Natural killer cell (primary cell): ENCODE measurements around the gene DNAAF8. TPM values are rescaled to one million over a fixed set of nuclear protein-coding genes. Genes with fewer than 3 reads are reported as not detected.

Source experiments
- ATAC-seq, 3 donors: fragments of 150-1000 bp in 2 of 3; fragments of 200-7000 bp in 1 of 3; cut with Tn5 transposase; 1 replicate in 1 of 3; 2 replicates in 2 of 3; pipeline ENCODE4 v1.10.0; 2021; ENCODE audit warnings: mild to moderate bottlenecking in 2 of 3, moderate library complexity in 2 of 3
- DNase-seq, 2 donors: peaks; one replicate each; pipeline versions ENCODE4 v3.0.0 to v3.0.0-alpha.2; 2013 to 2021; ENCODE audit warnings: mixed read lengths in 1 of 2
- H3K27ac ChIP-seq: one replicate; pipeline ENCODE4 v1.5.1; 2013; ENCODE audit warnings: mild to moderate bottlenecking, low read length
- H3K27me3 ChIP-seq: one replicate; pipeline ENCODE4 v1.6.1; 2013; ENCODE audit warnings: low read length; ENCODE audit not compliant: control insufficient read depth, insufficient read depth
- H3K36me3 ChIP-seq: one replicate; pipeline ENCODE4 v1.6.1; 2013; ENCODE audit warnings: low read length; ENCODE audit not compliant: control insufficient read depth, insufficient read depth
- H3K4me1 ChIP-seq: one replicate; pipeline ENCODE4 v1.6.1; 2013; ENCODE audit warnings: low read length; ENCODE audit not compliant: control insufficient read depth, insufficient read depth
- H3K4me3 ChIP-seq: one replicate; pipeline ENCODE4 v1.5.1; 2013; ENCODE audit warnings: low read length
- H3K9me3 ChIP-seq: one replicate; pipeline ENCODE4 v1.6.1; 2013; ENCODE audit warnings: low read length; ENCODE audit not compliant: control insufficient read depth, insufficient read depth
- H3K27ac Mint-ChIP-seq, 2 donors: one replicate each; pipeline ENCODE4 v1.8.0; 2022; ENCODE audit warnings: mild to moderate bottlenecking in 2 of 2, mixed read lengths in 2 of 2, moderate library complexity in 1 of 2
- H3K27me3 Mint-ChIP-seq, 2 donors: one replicate each; pipeline ENCODE4 v1.8.0; 2022; ENCODE audit warnings: low read depth in 2 of 2, mixed read lengths in 2 of 2
- H3K36me3 Mint-ChIP-seq: one replicate; pipeline ENCODE4 v1.8.0; 2022; ENCODE audit warnings: mixed read lengths
- H3K4me1 Mint-ChIP-seq, 2 donors: one replicate each; pipeline ENCODE4 v1.8.0; 2022; ENCODE audit warnings: mixed read lengths in 2 of 2
- H3K4me3 Mint-ChIP-seq: one replicate; pipeline ENCODE4 v1.8.0; 2022; ENCODE audit warnings: mild to moderate bottlenecking, moderate library complexity, mixed read lengths
- H3K9me3 Mint-ChIP-seq, 2 donors: one replicate each; pipeline ENCODE4 v1.8.0; 2022; ENCODE audit warnings: mixed read lengths in 2 of 2
- WGBS: methylation state at CpG from one replicate; pipeline ENCODE4 v1.1.7; 2013; ENCODE audit warnings: missing lambda C conversion rate; ENCODE audit not compliant: insufficient coverage; 5-methylcytosine and 5-hydroxymethylcytosine counted together
- intact Hi-C: fragments of 100-400 bp; cut with micrococcal nuclease; formaldehyde crosslinking; loops from one replicate; pipeline ENCODE4 v1.14.2; 2022
- total RNA-seq, 4 donors: library from RNA; stranded (reverse); fragments of 120-200 nt in 1 of 4; gene quantifications; one replicate each; pipeline versions ENCODE4 v1.2.3 to v1.2.4, GENCODE V29; 2013 to 2022
- TF ChIP-seq, protein P1 (sequence below): fragments of 200-600 bp; IDR thresholded peaks from one replicate; pipeline ENCODE4 v1.8.0; 2022; ENCODE audit warnings: antibody characterized with exemption

The DNAAF8 gene
- total RNA-seq, 3 donors from 2014 or later (not counting 1 experiment from before 2014, with no cell fraction given), result 0.54 TPM; not detected in 2

DNA sequence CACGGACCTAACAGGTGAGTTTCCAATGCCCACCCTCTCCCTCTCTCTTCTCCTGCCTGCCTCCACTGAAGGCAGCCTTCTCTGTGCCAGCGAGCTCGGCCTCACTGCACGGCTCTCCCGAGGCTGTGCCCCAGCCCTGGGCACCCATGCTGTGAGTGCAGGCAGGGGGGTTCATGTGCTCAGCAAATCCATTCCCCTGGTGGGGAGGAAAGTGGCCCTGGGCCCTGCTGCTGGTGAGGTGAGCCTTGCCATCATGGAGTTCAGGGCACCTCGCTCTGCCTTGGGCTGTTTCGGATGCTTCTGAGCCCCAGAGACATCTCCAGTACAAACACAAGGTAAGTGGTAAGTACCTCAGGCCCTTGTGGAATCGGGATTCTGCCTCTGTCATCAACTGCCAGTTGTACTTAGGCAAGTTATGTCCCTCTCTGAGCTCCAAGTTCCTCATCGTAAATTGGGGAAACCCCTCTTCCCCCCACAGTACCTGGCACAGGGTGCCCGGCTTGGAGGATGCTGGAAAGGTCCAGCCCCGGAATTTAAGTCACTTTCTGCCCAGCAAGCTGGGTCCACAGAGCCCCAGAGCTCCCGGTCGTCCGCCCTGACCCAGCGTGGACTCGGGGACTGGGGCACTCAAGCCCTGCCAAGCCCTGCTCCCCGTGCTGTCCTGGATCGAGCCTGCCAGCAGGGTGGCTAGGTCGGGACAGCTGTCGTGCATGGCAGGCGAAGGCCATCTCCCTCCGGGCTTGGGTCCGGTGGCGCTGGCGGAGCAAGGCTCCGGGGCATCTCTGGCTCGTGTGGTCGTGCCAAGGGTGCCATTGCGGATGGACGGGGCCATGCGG lies 41.7 kb upstream of the DNAAF8 start:
- Mint-ChIP-seq H3K9me3 (no peaks in the 10 kb centered on the region), H3K27me3 (no peaks in the 10 kb centered on the region), H3K27ac (peak overlapping the region; percentile 75 to 85), H3K4me1 (peaks cover 7 to 9% of the 10 kb centered on the region in 2 donors), H3K36me3 (no peaks in the 10 kb centered on the region), H3K4me3 (peak overlapping the region; percentile 89)
- intact Hi-C loops, result loop anchor here (1.0 kb wide), 1 partner anchor 42 kb away; the partner anchor contains the start of genes ANKS3 and DNAAF8
- DNase-seq, result peak in 1 of 2 donors; percentile 55
- Histone ChIP-seq H3K4me3 (peak overlapping the region; percentile 59), H3K27me3 (no peaks in the 10 kb centered on the region), H3K4me1 (peaks cover 29% of the 10 kb centered on the region), H3K9me3 (no peaks in the 10 kb centered on the region), H3K27ac (peak overlapping the region; percentile 38), H3K36me3 (peaks cover 25% of the 10 kb centered on the region)
- TF ChIP-seq, protein P1, sequence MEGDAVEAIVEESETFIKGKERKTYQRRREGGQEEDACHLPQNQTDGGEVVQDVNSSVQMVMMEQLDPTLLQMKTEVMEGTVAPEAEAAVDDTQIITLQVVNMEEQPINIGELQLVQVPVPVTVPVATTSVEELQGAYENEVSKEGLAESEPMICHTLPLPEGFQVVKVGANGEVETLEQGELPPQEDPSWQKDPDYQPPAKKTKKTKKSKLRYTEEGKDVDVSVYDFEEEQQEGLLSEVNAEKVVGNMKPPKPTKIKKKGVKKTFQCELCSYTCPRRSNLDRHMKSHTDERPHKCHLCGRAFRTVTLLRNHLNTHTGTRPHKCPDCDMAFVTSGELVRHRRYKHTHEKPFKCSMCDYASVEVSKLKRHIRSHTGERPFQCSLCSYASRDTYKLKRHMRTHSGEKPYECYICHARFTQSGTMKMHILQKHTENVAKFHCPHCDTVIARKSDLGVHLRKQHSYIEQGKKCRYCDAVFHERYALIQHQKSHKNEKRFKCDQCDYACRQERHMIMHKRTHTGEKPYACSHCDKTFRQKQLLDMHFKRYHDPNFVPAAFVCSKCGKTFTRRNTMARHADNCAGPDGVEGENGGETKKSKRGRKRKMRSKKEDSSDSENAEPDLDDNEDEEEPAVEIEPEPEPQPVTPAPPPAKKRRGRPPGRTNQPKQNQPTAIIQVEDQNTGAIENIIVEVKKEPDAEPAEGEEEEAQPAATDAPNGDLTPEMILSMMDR, result no peak
- WGBS, result 24% methylated on average over 31 of the region's 31 CpGs
- ATAC-seq, result peak; percentile 0 to 10 (median 8)

DNA sequence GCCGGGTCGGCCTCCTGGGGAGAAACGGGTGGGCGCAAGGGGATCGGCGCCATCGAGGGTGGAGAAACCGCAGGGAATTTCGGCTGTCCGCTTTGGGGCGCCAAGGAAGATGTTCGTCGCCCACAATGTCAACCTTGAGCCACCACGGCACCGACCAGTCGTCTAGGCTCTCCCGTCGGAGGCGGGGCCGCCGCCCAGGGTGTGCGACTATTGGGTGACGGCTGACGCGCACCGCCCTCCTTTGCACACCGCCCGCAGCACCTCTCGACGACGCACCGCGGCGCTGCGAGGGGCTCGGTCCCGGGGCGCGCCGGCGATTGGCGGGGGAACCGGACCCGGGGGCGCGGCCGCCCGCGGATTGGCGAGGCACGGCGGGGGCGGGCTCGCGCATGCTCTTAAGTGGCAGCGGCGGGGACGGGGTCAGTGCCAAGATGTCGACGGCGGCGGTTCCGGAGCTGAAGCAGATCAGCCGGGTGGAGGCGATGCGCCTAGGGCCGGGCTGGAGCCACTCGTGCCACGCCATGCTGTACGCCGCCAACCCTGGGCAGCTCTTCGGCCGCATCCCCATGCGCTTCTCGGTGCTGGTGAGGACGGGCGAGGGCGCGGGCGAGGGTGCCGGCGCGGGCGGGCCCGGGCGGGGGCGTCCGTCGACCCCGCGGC lies 40.9 kb upstream of the DNAAF8 start, which contains the start of gene NUDT16L1:
NUDT16L1 (plus strand) TSS at position 267 of the 660 bp plus-strand sequence; CDS start at position 432, 165 bp downstream.
- Mint-ChIP-seq H3K9me3 (no peaks in the 10 kb centered on the region), H3K27ac (peak within 1 kb of the TSS; percentile 75 to 85), H3K4me1 (peaks cover 7 to 9% of the 10 kb centered on the region in 2 donors), H3K4me3 (peak within 1 kb of the TSS; percentile 89), H3K27me3 (no peaks in the 10 kb centered on the region), H3K36me3 (no peaks in the 10 kb centered on the region)
- H3K36me3 ChIP-seq, result peaks cover 27% of the 10 kb centered on the region
- ATAC-seq (peak; percentile 95 to 99 (median 96)), DNase-seq (peak; percentile 98)
- H3K4me1 ChIP-seq, result peaks cover 29% of the 10 kb centered on the region
- H3K27me3 ChIP-seq, result no peaks in the 10 kb centered on the region
- peak within 1 kb of the TSS; percentile 59 for H3K27ac ChIP-seq
- no peaks in the 10 kb centered on the region for H3K9me3 ChIP-seq
- peak within 1 kb of the TSS; percentile 74 for H3K4me3 ChIP-seq
- intact Hi-C loops, result loop anchor here (1.0 kb wide), 1 partner anchor 41 kb away; the partner anchor contains the start of genes ANKS3 and DNAAF8
- under 1% methylated on average over 91 of the region's 91 CpGs for WGBS
- TF ChIP-seq, protein P1, result no peak

DNA sequence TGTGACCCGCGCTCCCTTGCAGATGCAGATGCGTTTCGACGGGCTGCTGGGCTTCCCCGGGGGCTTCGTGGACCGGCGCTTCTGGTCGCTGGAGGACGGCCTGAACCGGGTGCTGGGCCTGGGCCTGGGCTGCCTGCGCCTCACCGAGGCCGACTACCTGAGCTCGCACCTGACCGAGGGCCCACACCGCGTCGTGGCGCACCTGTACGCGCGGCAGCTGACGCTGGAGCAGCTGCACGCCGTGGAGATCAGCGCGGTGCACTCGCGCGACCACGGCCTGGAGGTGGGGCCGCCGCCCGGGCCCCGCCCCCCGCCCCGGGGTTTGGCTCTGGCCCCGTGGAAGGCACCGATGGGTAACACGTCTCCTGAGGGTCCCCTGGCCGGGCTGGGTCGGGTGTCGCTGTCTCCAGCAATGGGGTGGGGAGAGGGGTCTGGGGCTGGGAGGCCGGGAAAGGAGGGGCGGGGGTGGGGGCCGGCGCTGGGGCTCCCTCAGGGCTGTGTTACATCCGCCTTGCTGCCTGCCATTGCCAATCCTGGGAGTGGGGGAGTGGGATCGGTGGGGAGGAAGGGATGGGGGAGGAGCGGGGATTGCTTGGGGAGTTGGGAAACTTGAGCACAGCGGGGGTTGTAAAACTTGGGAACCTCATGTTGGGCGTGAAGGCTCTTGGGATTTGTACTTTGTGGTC lies 40.2 kb upstream of the DNAAF8 start:
- H3K9me3 Mint-ChIP-seq, result no peaks in the 10 kb centered on the region
- 3% methylated on average over 54 of the region's 54 CpGs for WGBS
- H3K27me3 Mint-ChIP-seq, result no peaks in the 10 kb centered on the region
- TF ChIP-seq, protein P1, result no peak
- intact Hi-C loops, result loop anchor here (1.0 kb wide), 1 partner anchor 40 kb away; the partner anchor contains the start of genes ANKS3 and DNAAF8
- H3K27ac ChIP-seq, result peak overlapping the region; percentile 59
- H3K36me3 ChIP-seq, result peaks cover 29% of the 10 kb centered on the region
- H3K36me3 Mint-ChIP-seq, result no peaks in the 10 kb centered on the region
- H3K4me3 Mint-ChIP-seq, result peak overlapping the region; percentile 73
- no peaks in the 10 kb centered on the region for H3K9me3 ChIP-seq
- H3K27me3 ChIP-seq, result no peaks in the 10 kb centered on the region
- DNase-seq, result peak; percentile 37 to 78
- ATAC-seq, result peak; percentile 5 to 30 (median 17)
- peak overlapping the region; percentile 80 to 85 for H3K27ac Mint-ChIP-seq
- peak overlapping the region; percentile 74 for H3K4me3 ChIP-seq
- H3K4me1 Mint-ChIP-seq, result peaks cover 7 to 9% of the 10 kb centered on the region in 2 donors
- peaks cover 29% of the 10 kb centered on the region for H3K4me1 ChIP-seq
